Measurements from ENCODE around the gene SLC18A3. TPM values are rescaled to one million over a fixed set of nuclear protein-coding genes. Genes with fewer than 3 reads are reported as not detected.

Gene SLC18A3
- total RNA-seq, 1 experiment from 2014 or later: not detected

- DNase-seq (ENCODE audit: extremely low read depth, low read depth): no peak
Observed at GRCh38 chr10:49647985-49648795, 38.1 kb downstream of the SLC18A3 start.

- DNase-seq (ENCODE audit: extremely low read depth, low read depth): no peak
Observed at GRCh38 chr10:49649294-49649693, 39.2 kb downstream of the SLC18A3 start.

- DNase-seq (ENCODE audit: extremely low read depth, low read depth): no peak
Observed at GRCh38 chr10:49649936-49650723, 40.0 kb downstream of the SLC18A3 start.

GRCh38 chr10:49650724-49651034, 40.6 kb downstream of the SLC18A3 start:
- no peak for DNase-seq (ENCODE audit: extremely low read depth, low read depth)

GRCh38 chr10:49651039-49651835, 41.1 kb downstream of the SLC18A3 start:
- DNase-seq (ENCODE audit: extremely low read depth, low read depth): no peak

- no peak for DNase-seq (ENCODE audit: extremely low read depth, low read depth)
Observed at GRCh38 chr10:49651917-49652316, 41.8 kb downstream of the SLC18A3 start.

- DNase-seq (ENCODE audit: extremely low read depth, low read depth): no peak
Observed at GRCh38 chr10:49652421-49653272, 42.5 kb downstream of the SLC18A3 start.

GRCh38 chr10:49653273-49653929, 43.3 kb downstream of the SLC18A3 start:
- no peak for DNase-seq (ENCODE audit: extremely low read depth, low read depth)

- DNase-seq (ENCODE audit: extremely low read depth, low read depth): no peak
Observed at GRCh38 chr10:49654036-49654693, 44.1 kb downstream of the SLC18A3 start.

- no peak for DNase-seq (ENCODE audit: extremely low read depth, low read depth)
Observed at GRCh38 chr10:49655099-49655498, 45.0 kb downstream of the SLC18A3 start.

- DNase-seq (ENCODE audit: extremely low read depth, low read depth): no peak
Observed at GRCh38 chr10:49656845-49657493, 46.9 kb downstream of the SLC18A3 start.

GRCh38 chr10:49657606-49658005, 47.5 kb downstream of the SLC18A3 start:
- no peak for DNase-seq (ENCODE audit: extremely low read depth, low read depth)

- DNase-seq (ENCODE audit: extremely low read depth, low read depth): no peak
Observed at GRCh38 chr10:49661140-49661856, 51.2 kb downstream of the SLC18A3 start.

Other genes with a start within 250 kb of the SLC18A3 start
- gene DRGX, start 214.2 kb upstream of the SLC18A3 start, total RNA-seq (2014; rRNA removed; shearing (Covaris generic)): not detected in 2 replicates
- 7.9 and 10.3 TPM in 2 replicates for gene ERCC6, start 71.2 kb upstream of the SLC18A3 start, total RNA-seq (2014; rRNA removed; shearing (Covaris generic))
- not detected in 2 replicates for gene CHAT, start 3.7 kb downstream of the SLC18A3 start, total RNA-seq (2014; rRNA removed; shearing (Covaris generic))
- not detected in 2 replicates for gene C10orf53, start 69.3 kb downstream of the SLC18A3 start, total RNA-seq (2014; rRNA removed; shearing (Covaris generic))
- gene OGDHL, start 152.0 kb downstream of the SLC18A3 start, total RNA-seq (2014; rRNA removed; shearing (Covaris generic)): 0.09 and 0.30 TPM in 2 replicates